ENCODE measurements around the gene PAIP1.

DNA sequence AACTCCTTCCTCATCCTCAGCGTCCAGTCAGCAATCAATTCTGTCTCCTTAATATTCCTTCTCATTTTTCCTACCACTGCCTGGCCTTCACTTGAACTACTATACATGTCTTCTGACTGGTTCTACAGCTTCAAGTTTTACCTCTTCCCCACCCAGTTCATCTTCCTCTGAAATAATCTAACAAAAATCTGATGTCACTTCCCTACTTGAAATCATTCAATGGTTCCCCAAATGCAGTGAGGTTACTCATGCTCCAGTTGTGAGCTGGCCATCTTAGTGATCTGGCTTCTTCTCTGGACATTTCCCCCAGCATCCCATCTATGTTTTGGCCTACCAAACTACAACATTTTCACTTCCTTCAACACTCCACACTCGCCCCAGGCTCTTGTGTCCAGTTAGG is 58.3 kb downstream of the PAIP1 start:
- TF ChIP-seq CTCF (IDR thresholded peaks at IDR 0.05) (no peak), POLR2A (IDR thresholded peaks at IDR 0.05) (no peak), POLR2AphosphoS5 (IDR thresholded peaks at IDR 0.05) (no peak)
